Tibial nerve (tissue), 4 donors: ENCODE measurements around the gene SREBF2.

ENCODE experiments used
- CTCF ChIP-seq, 5 experiments: fragments of 200-600 bp in 3 of 5; fragments of 450-650 bp in 2 of 5; sonication (generic) in 3 of 5; IDR thresholded peaks; one replicate each; pipeline ENCODE4 v1.5.1; 2016 to 2019; ENCODE audit warnings: antibody characterized with exemption in 5 of 5, mild to moderate bottlenecking in 3 of 5, moderate library complexity in 2 of 5
- EP300 ChIP-seq, 2 donors: sonication (generic); formaldehyde crosslinking; IDR thresholded peaks; one replicate each; pipeline ENCODE4 v1.6.1; 2017; ENCODE audit warnings: antibody characterized with exemption in 2 of 2, mild to moderate bottlenecking in 1 of 2
- POLR2A ChIP-seq, 2 donors: fragments of 450-650 bp; IDR thresholded peaks; one replicate each; pipeline ENCODE4 v1.6.1; 2017; ENCODE audit warnings: antibody characterized with exemption in 2 of 2, mild to moderate bottlenecking in 2 of 2, moderate library complexity in 2 of 2

- TF ChIP-seq CTCF (IDR thresholded peaks at IDR 0.05) (no peak), POLR2A (IDR thresholded peaks at IDR 0.05) (no peak), EP300 (IDR thresholded peaks at IDR 0.05) (no peak)
Measured at GRCh38 chr22:41862160-41862529, 29.2 kb downstream of the SREBF2 start.
